Camera-type eye (tissue), 1 donor: ENCODE data around the gene ZNF628. TPM values are rescaled to one million over a fixed set of nuclear protein-coding genes. Genes with fewer than 3 reads are reported as not detected.

Source experiments
- total RNA-seq: library from RNA; depleted of rRNA; stranded (reverse); fragments of >200 nt; gene quantifications from one replicate; pipeline ENCODE4 v1.2.3, GENCODE V29; 2014

Gene ZNF628
- total RNA-seq: 2.3 TPM

GRCh38 chr19:55476100-55476775 lies at the start of gene ZNF628:
TSS of gene ZNF628 (plus strand) at chr19:55476617. CDS start at chr19:55479911, 3,294 bp downstream.

GRCh38 chr19:55443045-55443823 lies 33.2 kb upstream of the ZNF628 start, which contains the start of gene SHISA7:
TSS of gene SHISA7 (minus strand) at chr19:55443300. CDS start at chr19:55442863, 437 bp downstream.

GRCh38 chr19:55461259-55461973 lies 15.0 kb upstream of the ZNF628 start, which contains the start of gene ISOC2:
TSS of gene ISOC2 (minus strand) at chr19:55461642. CDS start at chr19:55456486, 5,156 bp downstream.

GRCh38 chr19:55464662-55465054 lies 11.8 kb upstream of the ZNF628 start, which contains the start of gene C19orf85:
TSS of gene C19orf85 (minus strand) at chr19:55464751. CDS start at chr19:55464554, 197 bp downstream.

GRCh38 chr19:55484593-55485438 lies 8.4 kb downstream of the ZNF628 start, which contains the start of gene NAT14:
TSS of gene NAT14 (plus strand) at chr19:55485188. CDS start at chr19:55485709, 521 bp downstream.

GRCh38 chr19:55487924-55488687 lies 11.7 kb downstream of the ZNF628 start, which contains the start of gene SSC5D:
TSS of gene SSC5D (plus strand) at chr19:55488436. CDS start at chr19:55488590, 154 bp downstream.

Other genes starting within 250 kb of the ZNF628 start
- gene TMEM86B, start 247.9 kb upstream of the ZNF628 start, total RNA-seq: 1.1 TPM
- gene PPP6R1, start 217.6 kb upstream of the ZNF628 start, total RNA-seq: 30.6 TPM
- 31.0 TPM for gene HSPBP1, start 196.5 kb upstream of the ZNF628 start, total RNA-seq
- 32.5 TPM for gene BRSK1, start 192.6 kb upstream of the ZNF628 start, total RNA-seq
- gene TMEM150B, start 151.3 kb upstream of the ZNF628 start, total RNA-seq: 1.1 TPM
- 40.3 TPM for gene KMT5C, start 136.7 kb upstream of the ZNF628 start, total RNA-seq
- 0.60 TPM for gene COX6B2, start 121.9 kb upstream of the ZNF628 start, total RNA-seq
- gene GARIN5B, start 113.4 kb upstream of the ZNF628 start, total RNA-seq: not detected
- 1.1 TPM for gene IL11, start 106.2 kb upstream of the ZNF628 start, total RNA-seq
- gene TMEM190, start 99.8 kb upstream of the ZNF628 start, total RNA-seq: not detected
- 0.99 TPM for gene TMEM238, start 92.3 kb upstream of the ZNF628 start, total RNA-seq
- 472 TPM for gene RPL28, start 90.7 kb upstream of the ZNF628 start, total RNA-seq
- 21.2 TPM for gene UBE2S, start 68.8 kb upstream of the ZNF628 start, total RNA-seq
- 1.5 TPM for gene SHISA7, start 33.3 kb upstream of the ZNF628 start, total RNA-seq
- 22.9 TPM for gene ISOC2, start 15.0 kb upstream of the ZNF628 start, total RNA-seq
- not detected for gene C19orf85, start 11.9 kb upstream of the ZNF628 start, total RNA-seq
- gene NAT14, start 8.6 kb downstream of the ZNF628 start, total RNA-seq: 13.0 TPM
- gene SSC5D, start 11.8 kb downstream of the ZNF628 start, total RNA-seq: 20.5 TPM
- gene SBK2, start 60.5 kb downstream of the ZNF628 start, total RNA-seq: 0.99 TPM
- gene SBK3, start 68.9 kb downstream of the ZNF628 start, total RNA-seq: not detected
- gene ZNF579, start 104.2 kb downstream of the ZNF628 start, total RNA-seq: 3.6 TPM
- 8.7 TPM for gene FIZ1, start 122.9 kb downstream of the ZNF628 start, total RNA-seq
- 10.4 TPM for gene ZNF524, start 123.7 kb downstream of the ZNF628 start, total RNA-seq
- 5.4 TPM for gene ZNF865, start 129.0 kb downstream of the ZNF628 start, total RNA-seq
- gene ZNF784, start 147.9 kb downstream of the ZNF628 start, total RNA-seq: 9.3 TPM
- gene ZNF580, start 164.4 kb downstream of the ZNF628 start, total RNA-seq: 10.8 TPM
- 9.7 TPM for gene ZNF581, start 167.0 kb downstream of the ZNF628 start, total RNA-seq
- 10.9 TPM for gene CCDC106, start 171.6 kb downstream of the ZNF628 start, total RNA-seq
- 105 TPM for gene U2AF2, start 178.4 kb downstream of the ZNF628 start, total RNA-seq
- 72.5 TPM for gene EPN1, start 198.6 kb downstream of the ZNF628 start, total RNA-seq